HepG2 (cell line): ENCODE data around the gene FCMR. TPM values are rescaled to one million over a fixed set of nuclear protein-coding genes. Genes with fewer than 3 reads are reported as not detected.

Source experiments
- EZH2 ChIP-seq: conservative IDR thresholded peaks from 2 replicates; pipeline ENCODE4 v1.6.1; 2012; ENCODE audit warnings: mild to moderate bottlenecking, low read depth, low read length, moderate library complexity
- HES4 ChIP-seq: sonication (generic); formaldehyde crosslinking; IDR thresholded peaks from 2 replicates; pipeline ENCODE4 v1.9.0; 2021; ENCODE audit warnings: mild to moderate bottlenecking, missing genetic modification reagents, borderline replicate concordance
- HNF4A ChIP-seq: sonication (generic); formaldehyde crosslinking; IDR thresholded peaks from 2 replicates; pipeline ENCODE4 v1.4.0; 2020; ENCODE audit warnings: missing genetic modification reagents
- MATR3 ChIP-seq: sonication (generic); formaldehyde crosslinking; IDR thresholded peaks from 2 replicates; pipeline ENCODE4 v1.4.0; 2020; ENCODE audit warnings: missing genetic modification reagents
- PTBP1 ChIP-seq: fragments of 200-400 bp; formaldehyde crosslinking; IDR thresholded peaks from 2 replicates; pipeline ENCODE4 v1.6.1; 2018; ENCODE audit warnings: low read length, low read depth; ENCODE audit not compliant: poor library complexity, severe bottlenecking
- RARA ChIP-seq: IDR thresholded peaks from 2 replicates; pipeline ENCODE4 v1.6.1; 2016; ENCODE audit warnings: missing genetic modification reagents, missing compliant biosample characterization
- RXRA ChIP-seq: sonication (generic); formaldehyde crosslinking; IDR thresholded peaks from 2 replicates; pipeline ENCODE4 v1.5.1; 2020; ENCODE audit warnings: missing genetic modification reagents
- ZBTB39 ChIP-seq: sonication (generic); formaldehyde crosslinking; IDR thresholded peaks from 2 replicates; pipeline ENCODE4 v1.5.0; 2020; ENCODE audit warnings: missing genetic modification reagents
- ZNF580 ChIP-seq: IDR thresholded peaks from 2 replicates; pipeline ENCODE4 v1.6.1; 2016; ENCODE audit warnings: low read depth, borderline replicate concordance
- ZNF589 ChIP-seq: sonication (generic); formaldehyde crosslinking; conservative IDR thresholded peaks from 2 replicates; pipeline ENCODE4 v1.8.0; 2022; ENCODE audit warnings: mild to moderate bottlenecking, moderate library complexity, missing genetic modification reagents
- ZNF749 ChIP-seq: sonication (generic); formaldehyde crosslinking; IDR thresholded peaks from 2 replicates; pipeline ENCODE4 v1.8.0; 2022; ENCODE audit warnings: mild to moderate bottlenecking, missing genetic modification reagents, moderate library complexity, borderline replicate concordance
- polyA plus RNA-seq, 8 experiments: library from polyadenylated mRNA; depleted of rRNA in 3 of 8; stranded (reverse) in 7 of 8; unstranded in 1 of 8; fragments of >200 nt; fragmentation: Illumina TruSeq in 4 of 8; extraction: Trizol in 4 of 8; gene quantifications; 2 replicates each; pipeline versions ENCODE4 v1.2.1 to v1.2.3, GENCODE V29; 2011 to 2016; ENCODE audit warnings: low read depth in 4 of 8, missing spikeins in 1 of 8, mixed read lengths in 1 of 8; ENCODE audit not compliant: insufficient read depth in 1 of 8
- total RNA-seq, 5 experiments: library from RNA; depleted of rRNA; stranded (reverse); fragments of >200 nt; fragmentation: Illumina TruSeq; extraction: Trizol; gene quantifications; 2 replicates each; pipeline ENCODE4 v1.2.3, GENCODE V29; 2016; ENCODE audit warnings: low read depth in 1 of 5

Gene FCMR
- total and polyA plus RNA-seq, 2 of the 13 experiments (the other 11 are each of a cell fraction or from before 2014, with no cell fraction given): not detected

- TF ChIP-seq ZBTB39 (CRISPR knock-in tag) (no peak), RARA (CRISPR knock-in tag) (peak; percentile 86), PTBP1 (no peak), RXRA (peak; percentile 56; the same call in 1 of the 2 replicates), HNF4A (CRISPR knock-in tag) (peak; percentile 65), HES4 (CRISPR knock-in tag) (no peak), MATR3 (CRISPR knock-in tag) (no peak), ZNF580 (CRISPR knock-in tag) (no peak), ZNF749 (no peak), ZNF589 (CRISPR knock-in tag) (no peak), EZH2 (no peak)
- TF ChIP-seq, all 625 proteins: peak for 7
Measured at GRCh38 chr1:206957639-206958038, 35.9 kb upstream of the FCMR start (continued).
